Measurements from ENCODE around the gene POLD1.
A peak's percentile ranks its signal among the peaks of the same experiment; 100 is the strongest.

POLD1 gene

GRCh38 chr19:50394017-50394416 lies 9.9 kb downstream of the POLD1 start:
- DNase-seq = no peak

DNA sequence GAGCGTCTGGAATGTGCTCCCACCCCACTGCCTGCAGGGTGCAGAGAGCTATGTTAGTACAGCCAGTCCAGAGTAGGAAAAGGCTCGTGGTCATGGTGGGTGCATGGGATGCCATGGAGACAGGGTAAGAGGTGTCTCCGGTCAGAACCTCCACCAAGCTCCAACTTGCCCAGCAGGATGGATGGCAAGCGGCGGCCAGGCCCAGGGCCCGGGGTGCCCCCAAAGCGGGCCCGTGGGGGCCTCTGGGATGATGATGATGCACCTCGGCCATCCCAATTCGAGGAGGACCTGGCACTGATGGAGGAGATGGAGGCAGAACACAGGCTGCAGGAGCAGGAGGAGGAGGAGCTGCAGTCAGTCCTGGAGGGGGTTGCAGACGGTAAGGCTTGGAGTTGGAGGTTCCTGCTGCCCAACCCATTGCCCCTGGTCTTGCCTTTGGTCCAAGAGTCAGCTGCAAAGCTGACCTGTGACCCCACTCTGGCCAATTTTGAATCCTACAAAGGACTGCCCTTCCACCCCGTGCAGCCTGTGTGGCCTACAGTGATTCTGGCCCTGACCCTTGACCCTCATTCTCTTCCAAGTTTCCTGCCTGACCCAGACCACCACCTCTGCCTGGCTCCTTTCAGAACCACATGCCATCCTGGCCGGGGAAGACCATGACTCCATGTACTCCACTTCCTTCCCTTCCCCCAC lies 14.7 kb downstream of the POLD1 start:
- no peak for DNase-seq

GRCh38 chr19:50399368-50399745 lies 15.2 kb downstream of the POLD1 start:
- no peak for DNase-seq

DNA sequence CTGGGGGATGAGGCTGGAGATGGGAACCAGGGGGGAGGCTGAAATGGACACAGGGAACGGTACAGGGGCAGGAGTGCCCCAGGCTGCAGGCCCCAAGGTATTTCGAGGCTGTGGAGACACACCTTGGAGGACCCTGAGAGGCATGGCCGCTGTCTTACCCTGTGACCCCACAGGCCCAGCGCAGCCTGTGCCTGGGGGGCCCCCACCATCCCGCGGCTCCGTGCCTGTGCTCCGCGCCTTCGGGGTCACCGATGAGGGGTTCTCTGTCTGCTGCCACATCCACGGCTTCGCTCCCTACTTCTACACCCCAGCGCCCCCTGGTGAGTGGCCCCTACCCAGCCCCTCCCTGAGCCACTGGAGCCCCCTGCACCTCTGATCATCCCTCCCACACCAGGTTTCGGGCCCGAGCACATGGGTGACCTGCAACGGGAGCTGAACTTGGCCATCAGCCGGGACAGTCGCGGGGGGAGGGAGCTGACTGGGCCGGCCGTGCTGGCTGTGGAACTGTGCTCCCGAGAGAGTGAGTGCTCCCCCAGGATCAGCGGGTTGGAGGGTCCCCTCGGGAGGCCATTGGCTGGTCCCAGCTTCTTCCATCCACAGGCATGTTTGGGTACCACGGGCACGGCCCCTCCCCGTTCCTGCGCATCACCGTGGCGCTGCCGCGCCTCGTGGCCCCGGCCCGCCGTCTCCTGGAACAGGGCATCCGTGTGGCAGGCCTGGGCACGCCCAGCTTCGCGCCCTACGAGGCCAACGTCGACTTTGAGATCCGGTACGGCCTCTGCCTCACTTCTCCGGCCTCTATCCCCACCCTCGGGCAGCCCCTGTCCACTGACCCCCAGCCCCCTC lies 17.7 kb downstream of the POLD1 start:
- DNase-seq = no peak

DNA sequence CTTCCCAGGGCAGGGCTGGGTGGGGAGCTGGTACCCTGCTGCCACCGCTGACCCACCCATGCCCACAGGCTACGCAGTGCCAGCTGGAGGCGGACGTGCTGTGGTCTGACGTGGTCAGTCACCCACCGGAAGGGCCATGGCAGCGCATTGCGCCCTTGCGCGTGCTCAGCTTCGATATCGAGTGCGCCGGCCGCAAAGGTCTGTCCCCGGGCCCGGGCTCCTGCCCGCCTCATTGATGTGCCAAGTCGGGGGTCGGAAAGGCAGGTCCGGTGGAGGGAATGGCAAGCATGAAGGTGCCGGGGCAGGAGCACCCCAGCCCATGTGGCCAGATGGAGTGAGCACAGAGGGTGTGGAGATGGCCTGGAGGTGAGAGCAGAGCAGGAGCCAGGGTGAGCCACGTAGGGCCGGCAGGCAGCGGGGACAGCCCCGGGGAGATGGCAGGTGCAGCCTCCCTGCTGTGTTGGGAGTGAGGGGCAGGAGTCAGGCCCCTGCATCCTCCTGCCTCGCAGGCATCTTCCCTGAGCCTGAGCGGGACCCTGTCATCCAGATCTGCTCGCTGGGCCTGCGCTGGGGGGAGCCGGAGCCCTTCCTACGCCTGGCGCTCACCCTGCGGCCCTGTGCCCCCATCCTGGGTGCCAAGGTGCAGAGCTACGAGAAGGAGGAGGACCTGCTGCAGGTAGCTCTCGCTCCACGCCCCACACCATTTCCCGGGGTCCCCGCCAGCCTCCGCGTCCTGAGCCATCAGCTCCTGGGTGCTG lies 18.6 kb downstream of the POLD1 start:
- no peak for DNase-seq

GRCh38 chr19:50406156-50406820 lies 22.1 kb downstream of the POLD1 start:
- DNase-seq = no peak

DNA sequence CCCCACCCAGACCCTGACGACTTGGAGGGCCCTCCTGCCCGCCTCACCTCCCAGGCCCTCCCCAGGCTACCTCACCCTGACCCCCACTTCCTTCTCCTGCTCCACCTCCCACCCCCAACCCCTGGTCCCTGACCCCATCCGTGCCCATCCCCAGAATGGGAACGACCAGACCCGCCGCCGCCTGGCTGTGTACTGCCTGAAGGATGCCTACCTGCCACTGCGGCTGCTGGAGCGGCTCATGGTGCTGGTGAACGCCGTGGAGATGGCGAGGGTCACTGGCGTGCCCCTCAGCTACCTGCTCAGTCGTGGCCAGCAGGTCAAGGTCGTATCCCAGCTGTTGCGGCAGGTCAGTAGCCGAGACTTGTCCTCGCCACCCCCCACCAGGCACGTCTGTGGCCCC lies 22.7 kb downstream of the POLD1 start:
- DNase-seq = no peak

DNA sequence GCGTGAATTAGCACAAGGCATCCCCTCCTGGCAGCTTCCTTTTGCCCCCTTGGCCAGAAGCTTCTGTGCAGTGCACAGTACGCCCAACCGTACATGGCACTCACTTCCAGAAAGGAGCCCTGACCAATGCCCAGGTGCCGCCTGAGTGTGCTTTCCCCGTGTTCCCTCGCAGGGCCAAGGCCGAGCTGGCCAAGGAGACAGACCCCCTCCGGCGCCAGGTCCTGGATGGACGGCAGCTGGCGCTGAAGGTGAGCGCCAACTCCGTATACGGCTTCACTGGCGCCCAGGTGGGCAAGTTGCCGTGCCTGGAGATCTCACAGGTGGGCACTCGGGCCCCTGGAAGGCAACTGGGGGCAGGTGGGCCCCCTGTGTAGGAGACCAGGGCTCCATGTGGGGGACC lies 25.2 kb downstream of the POLD1 start:
- no peak for DNase-seq

DNA sequence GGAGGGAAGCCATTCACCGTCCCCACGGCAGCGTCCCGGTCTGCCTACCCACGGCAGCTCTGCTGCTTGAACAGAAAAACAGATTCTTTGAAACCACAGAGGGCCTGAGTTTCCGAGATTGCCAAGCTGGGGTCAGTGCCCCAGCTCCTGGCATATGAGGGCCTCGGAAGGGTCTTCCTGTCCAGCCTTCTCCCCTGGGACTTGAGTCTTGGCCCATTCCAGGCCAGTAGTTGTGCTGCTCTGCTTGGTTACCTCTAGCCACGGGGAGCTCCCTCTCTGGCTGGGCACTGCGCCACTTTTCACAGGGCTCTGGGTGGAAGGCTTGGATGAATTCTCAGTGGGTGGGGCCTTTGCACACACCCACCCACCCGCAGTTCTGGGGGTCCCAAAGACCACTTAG lies 26.0 kb downstream of the POLD1 start:
- DNase-seq = no peak

GRCh38 chr19:50412419-50412818 lies 28.3 kb downstream of the POLD1 start:
- DNase-seq = no peak

- no peak for DNase-seq
Measured at GRCh38 chr19:50413096-50413495, 28.9 kb downstream of the POLD1 start.

DNA sequence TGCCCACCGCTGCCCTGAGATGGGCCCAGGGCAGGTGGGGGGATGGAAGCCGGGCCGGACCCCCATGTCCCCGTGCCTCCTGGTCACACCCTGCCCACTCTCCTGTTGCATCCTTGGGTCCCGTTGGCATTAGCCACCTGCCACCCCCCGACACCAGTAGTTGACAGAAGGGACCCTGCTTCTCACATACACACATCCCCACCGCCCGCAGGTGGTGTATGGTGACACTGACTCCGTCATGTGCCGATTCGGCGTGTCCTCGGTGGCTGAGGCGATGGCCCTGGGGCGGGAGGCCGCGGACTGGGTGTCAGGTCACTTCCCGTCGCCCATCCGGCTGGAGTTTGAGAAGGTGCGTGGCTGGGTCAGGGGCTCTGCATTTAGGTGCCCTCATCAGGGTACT lies 29.4 kb downstream of the POLD1 start:
- no peak for DNase-seq

GRCh38 chr19:50414864-50415660 lies 30.9 kb downstream of the POLD1 start:
- peak; percentile 82 for DNase-seq

GRCh38 chr19:50415661-50416033 lies 31.5 kb downstream of the POLD1 start:
- DNase-seq = peak; percentile 88

DNA sequence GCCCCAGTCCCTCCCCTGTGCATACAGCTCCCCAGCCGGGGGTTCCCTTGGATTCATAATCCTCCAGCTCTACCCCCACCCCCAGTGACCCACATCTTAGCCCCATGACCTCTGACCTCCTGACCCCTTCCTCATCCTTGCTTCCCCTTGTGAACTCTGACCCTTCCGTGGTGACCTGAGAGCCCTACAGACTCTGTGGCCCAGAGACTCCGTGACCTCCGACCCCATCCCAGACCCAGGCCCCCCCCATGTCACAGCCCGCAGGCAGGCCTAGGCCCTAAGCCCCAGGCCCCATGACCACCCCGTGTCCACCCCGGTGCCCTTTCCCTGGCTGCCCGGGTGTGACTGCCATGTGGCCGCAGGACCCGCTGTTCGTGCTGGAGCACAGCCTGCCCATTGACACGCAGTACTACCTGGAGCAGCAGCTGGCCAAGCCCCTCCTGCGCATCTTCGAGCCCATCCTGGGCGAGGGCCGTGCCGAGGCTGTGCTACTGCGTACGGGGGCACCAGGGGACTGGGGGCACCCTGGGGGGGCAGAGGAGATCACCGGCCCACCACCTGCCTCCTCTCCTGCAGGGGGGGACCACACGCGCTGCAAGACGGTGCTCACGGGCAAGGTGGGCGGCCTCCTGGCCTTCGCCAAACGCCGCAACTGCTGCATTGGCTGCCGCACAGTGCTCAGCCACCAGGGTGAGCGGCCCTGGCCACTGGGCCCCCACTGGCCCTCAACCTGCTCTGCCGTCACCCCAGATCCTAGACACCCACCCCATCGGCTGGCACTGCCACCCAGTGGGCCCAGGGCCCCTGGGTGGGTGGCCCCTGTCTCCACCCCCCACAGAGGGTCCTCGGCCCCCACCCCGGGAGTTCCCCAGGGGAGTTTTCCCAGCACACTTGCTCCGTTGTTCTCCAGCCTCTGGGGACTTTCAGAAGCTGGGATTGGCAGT lies 32.2 kb downstream of the POLD1 start:
- no peak for DNase-seq

DNA sequence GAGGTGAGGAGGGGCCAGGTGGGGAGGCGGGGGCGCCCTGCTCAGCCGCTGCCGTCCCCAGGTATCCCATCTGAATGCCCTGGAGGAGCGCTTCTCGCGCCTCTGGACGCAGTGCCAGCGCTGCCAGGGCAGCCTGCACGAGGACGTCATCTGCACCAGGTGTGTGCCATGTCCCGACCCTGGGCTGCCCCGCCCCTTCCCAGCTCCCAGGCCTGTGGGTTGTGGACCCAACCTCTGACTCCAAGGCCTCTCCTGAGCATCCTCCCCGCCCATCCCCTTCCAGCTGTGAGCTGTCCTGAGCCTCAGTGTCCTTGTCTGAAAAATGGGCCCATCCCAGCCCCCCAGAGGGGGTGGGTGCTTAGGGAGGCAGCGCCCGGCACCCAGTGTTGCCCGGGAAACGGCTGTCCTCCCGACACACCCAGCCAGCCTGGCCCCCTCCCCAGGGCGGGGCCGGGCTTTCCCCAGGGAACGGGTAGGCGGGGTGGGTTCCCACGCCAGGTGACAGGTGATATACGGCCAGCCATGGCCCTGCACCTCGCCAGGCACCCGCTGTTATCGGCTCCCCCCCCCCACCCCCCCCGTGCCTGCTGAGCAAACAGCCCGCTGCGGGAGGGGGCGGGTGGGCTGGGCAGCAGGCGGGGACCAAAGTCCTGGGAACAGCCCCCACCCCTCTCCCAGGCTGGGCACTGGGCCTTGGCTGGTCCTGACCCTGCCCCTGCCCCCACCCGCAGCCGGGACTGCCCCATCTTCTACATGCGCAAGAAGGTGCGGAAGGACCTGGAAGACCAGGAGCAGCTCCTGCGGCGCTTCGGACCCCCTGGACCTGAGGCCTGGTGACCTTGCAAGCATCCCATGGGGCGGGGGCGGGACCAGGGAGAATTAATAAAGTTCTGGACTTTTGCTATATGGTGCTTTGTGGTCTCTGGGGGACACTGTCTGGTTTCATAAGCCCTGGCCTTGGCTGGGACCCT lies 33.2 kb downstream of the POLD1 start:
- peak; percentile 44 for DNase-seq

GRCh38 chr19:50418176-50419021 lies 34.3 kb downstream of the POLD1 start, which contains the start of gene SPIB:
Gene SPIB (plus strand): TSS chr19:50418938. CDS start chr19:50418963, 25 bp downstream.
- DNase-seq = peak; percentile 61

- no peak for DNase-seq
Measured at GRCh38 chr19:50419022-50419579, 35.0 kb downstream of the POLD1 start.
